GM21825 (cell line): Measurements from ENCODE around the gene LCOR.

Experiments
- ATAC-seq: cut with Tn5 transposase; IDR thresholded peaks from one replicate; pipeline ENCODE4 v1.9.1; 2021; ENCODE audit warnings: mild to moderate bottlenecking, moderate library complexity; ENCODE audit not compliant: unreplicated experiment

LCOR gene

DNA sequence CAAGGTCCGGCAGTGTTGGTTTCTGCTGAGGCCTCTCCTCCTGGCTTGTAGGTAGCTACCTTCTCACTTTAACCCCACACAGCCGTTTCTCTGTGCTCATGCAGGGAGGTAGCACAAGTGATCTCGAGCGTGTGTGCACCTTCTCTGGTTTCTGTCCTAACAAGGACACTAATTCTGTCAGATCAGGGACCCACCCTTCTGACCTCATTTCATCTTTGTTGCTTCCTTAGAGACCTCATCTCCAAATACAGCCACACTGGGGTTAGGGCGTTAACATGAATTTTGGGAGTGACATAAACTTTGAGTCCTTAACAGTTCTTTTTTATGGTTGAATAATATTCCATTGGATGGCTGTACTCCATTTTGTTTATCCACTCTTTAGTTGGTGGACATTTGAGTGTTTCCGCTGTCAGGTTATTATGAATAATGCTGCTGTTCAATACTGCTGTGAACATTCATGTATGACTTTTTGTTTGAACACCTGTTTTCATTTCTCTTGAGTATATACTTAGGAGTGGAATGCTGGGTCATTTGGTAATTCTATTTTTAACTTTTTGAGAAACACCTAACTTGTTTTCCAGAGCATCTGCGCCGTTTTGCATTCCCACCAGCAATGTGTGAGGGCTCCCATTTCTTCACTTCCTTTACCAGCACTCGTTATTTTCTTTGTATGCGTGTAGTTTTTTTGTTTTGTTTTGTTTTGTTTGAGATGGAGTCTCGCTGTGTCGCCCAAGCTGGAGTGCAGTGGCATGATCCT is 57.5 kb downstream of the LCOR start:
- no peak for ATAC-seq

DNA sequence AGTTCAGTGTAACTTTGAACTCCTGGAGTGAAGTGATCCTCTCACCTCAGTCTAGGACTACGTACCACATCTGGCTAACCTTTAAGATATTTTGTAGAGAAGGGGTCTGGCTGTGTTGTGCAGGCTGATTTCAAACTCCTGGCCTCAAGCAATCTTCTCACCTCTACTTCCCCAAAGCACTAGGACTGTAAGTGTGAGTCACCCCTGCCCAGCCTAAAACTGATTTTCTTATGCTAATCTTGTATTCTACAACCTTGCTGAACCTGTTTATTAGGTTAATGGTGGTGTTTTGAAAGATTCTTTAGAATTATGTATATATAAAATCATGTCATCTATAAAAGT is 58.0 kb downstream of the LCOR start:
- no peak for ATAC-seq

DNA sequence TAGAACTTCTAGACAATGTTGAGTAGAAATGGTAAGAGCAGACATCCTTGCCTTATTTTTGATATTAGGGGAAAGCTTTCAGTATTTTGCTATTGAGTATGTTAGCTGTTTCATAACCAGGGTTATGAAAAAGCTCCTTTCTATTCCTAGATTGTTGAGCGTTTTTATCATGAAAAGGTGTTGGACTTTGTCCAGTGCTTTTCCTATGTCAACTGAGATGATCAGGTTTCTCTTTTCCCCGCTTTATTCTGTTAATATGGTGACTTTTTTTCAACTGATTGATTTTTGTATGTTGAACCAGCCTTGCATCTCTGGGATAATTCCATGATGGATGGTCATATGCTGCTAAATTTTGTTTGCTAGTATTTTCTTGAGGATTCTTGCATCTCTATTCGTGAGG is 58.5 kb downstream of the LCOR start:
- no peak for ATAC-seq

DNA sequence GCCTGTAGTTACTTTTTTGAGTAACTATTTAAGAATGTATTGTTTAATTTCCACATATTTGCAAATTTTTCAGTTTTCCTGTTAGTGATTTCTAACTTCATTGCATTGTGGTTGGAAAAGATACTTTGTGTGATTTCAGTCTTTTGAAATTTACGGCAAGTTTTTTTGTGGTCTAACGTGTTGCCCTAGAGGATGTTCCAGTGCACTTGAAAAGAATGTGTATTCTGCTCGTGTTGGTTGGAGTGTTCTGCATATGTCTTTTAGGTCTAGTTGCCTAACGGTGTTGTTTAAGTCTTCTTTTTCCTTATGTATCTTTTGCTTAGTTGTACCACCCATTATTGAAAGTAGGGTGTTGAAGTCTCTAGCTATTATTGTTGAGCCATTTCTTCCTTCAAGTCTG is 59.7 kb downstream of the LCOR start:
- ATAC-seq, result no peak

DNA sequence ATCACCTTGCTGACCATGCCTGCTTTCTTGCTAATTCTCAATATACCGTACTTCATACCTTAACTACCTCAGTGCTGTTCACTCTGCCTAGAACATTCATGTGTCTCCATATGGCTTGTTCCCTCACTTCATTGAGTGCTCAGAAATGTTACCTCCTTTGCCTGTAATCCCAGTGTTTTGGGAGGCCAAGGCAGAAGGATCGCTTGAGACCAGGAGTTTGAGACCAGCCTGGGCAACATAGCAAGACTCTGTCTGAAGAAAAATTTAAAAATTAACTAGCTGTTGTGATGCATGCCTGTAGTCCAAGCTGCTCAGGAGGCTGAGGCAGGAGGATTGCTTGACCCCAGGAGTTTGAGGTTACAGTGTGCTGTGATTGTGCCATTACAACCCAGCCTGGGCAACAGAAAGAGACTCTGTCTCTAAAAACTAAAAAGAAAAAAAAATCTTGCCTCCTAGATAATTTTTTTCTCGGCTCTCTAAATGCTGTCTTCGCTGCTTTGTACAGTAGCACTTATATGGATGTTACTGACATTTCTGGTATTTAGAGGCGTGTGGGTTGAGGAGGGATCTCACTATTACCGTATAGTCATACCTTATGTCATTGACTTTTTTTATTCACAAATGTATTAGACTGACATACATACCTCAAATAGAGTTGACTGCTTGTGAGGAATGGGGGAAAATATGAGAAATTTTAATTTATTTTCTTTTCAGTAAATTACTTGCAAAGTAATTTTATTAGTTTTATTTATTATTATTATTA is 63.7 kb downstream of the LCOR start:
- ATAC-seq, result no peak

DNA sequence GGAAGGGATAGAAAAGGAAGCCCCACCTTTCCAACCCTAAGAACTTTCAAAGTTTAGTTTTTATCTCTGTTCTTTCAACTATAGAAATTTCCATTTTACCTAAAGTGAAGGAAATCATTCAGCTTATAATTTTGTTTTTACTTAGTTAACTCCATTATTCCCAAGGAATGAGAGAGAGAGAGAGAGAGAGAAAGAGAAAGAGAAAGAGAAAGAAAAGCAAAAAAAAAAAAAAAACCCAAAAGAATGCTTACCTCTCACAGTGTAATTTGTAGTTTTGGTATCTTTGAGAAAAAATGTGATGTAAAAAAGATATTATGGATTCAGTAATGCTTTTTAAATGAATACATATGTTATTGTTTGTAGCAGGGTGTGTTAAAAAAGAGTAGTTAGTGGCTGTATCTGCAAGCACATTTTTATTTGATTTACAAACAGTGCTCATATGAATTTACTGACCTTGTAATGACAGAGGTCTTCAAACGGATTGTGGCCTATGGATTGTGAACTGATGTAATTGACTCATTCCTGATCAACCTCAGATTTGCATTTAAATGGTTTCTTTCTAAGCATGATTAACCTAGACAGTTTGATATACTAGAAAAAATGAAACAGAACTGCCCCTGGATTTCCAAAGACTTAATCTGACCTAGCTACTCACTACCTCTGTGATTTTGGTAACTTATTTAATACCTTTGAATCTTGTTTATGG is 64.9 kb downstream of the LCOR start:
- ATAC-seq, result no peak

DNA sequence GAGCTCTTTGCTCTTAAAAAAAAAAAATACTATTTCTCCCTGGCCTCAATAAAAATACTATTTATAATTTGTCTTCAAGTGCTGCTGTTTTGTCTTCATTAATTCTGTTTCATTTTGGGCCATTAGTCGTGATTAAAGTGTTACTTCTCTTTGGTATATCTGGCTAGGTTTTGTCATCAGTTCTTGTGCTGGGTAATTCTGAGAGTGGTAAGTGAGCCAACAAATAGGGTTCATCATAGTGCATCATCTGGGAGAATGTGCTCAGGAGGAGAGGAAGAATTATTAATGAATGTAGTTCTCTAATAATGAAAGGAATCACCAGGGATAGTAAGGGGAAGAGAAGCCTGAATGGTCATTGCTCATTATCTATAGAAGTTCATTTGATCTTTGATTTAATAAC is 70.0 kb downstream of the LCOR start:
- no peak for ATAC-seq

DNA sequence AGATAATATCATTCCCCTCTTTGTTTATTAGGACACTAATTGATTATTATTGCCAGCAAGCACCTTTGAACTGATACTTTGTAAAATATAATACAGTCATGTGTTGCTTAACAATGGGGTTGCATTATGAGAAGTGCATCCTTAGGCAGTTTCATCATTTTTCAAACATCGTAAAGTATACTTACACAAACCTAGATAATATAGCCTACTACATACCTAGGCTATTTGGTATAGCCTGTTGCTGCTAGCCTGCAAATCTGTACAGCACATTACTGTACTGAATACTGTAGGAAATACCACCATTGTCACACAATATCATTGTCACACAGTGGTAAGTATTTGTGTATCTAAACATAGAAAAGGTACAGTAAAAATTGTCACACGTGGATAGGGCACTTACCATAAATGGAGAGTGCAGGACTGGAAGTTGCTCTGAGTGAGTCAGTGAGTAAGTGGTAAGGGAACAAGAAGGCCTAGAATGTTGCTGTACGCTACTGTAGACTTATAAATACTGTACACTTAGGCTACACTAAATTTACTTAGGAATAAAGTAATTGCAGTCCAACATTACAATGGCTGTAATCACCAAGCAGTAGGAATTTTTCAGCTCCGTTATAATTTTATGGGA is 70.7 kb downstream of the LCOR start:
- no peak for ATAC-seq

DNA sequence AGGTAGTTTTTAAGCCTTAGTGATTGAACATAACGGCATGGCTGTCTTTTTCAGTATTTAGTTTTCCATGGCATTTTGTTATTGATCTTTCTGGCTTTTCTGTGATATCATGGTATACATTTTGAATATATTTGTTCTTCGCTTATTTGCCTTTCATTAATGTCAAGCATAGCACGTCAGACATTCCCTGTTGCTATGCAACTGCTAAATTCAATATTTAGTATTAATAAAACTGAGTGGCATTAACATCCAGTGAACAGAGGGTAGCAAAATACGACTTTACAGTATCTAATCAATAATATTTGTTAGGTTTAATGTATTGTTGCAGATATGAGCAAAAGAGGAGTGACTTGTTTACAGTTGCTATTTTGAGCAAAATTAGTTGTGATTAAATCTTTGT is 72.5 kb downstream of the LCOR start:
- ATAC-seq, result no peak

DNA sequence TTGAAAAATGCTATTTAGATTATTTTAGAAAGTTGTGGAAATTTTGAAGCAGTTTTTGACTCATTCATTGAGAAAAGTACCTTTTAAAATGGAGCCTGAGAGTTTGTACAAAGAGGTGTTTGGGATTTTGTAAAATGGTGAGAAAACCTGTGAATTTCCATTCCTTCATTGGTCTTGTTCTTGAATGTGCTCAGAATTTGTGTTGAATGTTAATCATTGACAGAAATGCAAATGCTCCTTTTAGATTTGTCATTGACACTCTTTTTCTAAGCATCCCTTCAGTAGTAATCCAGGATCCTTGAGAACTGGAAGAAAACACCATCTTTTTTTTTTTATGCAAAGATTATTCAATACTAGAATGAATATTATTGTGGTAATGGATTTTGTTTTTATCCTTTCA is 74.8 kb downstream of the LCOR start:
- no peak for ATAC-seq

DNA sequence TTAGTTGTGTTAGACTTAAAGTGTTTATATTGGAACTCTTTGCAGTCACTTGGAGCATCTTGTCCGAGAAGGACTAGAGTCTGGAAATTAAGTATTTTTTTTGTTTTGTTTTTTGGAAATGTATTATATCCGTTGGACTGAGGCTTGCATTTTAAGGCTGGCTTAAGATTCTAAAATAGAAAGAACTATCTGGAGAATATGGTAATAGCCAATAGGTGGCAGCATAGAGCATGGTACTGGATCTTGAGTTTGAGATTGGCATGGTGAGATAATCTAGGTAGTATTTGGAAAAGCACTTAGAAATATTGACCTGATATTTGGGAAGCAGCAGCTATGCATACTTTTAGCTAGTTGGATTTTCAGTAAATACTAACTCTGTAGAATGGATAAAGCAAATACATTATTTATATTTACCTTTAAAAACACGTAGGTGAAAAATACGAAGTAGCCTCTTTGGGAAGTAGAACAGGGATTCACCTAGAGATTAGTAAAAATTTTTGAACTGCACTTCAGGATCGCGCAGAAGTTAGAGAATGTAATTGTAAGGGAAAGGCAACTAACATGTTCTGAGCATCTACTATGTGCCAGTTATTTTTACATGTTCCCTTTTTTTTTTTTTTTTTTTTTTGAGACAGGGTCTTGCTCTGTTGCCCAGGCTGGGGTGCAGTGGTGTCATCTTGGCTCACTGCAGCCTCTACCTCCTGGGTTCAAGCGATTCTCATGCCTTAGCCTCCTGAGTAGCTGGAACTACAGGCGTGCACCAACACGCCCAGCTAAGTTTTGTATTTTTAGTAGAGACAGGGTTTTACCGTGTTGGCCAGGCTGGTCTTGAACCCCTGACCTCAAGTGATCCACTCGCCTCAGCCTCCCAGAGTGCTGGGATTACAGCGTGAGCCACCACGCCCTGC is 78.6 kb downstream of the LCOR start:
- ATAC-seq, result no peak

DNA sequence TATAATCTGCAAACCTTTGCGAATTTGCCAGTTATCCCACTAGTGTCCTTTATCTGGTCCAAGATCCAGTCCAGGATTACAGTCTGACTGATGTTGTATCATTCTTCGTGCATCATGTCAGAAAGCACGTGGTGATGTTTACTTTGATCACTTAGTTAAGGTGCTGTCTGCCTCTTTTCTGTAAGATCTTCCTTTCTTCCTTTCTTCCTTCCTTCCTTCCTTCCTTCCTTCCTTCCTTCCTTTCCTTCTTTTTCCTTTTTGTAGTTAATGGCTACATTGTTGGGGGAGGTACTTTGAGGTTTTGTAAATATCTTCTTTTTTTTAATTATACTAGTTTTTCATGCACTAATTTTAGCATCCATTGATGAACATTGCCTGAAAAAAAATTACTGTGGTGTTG is 80.3 kb downstream of the LCOR start:
- no peak for ATAC-seq

DNA sequence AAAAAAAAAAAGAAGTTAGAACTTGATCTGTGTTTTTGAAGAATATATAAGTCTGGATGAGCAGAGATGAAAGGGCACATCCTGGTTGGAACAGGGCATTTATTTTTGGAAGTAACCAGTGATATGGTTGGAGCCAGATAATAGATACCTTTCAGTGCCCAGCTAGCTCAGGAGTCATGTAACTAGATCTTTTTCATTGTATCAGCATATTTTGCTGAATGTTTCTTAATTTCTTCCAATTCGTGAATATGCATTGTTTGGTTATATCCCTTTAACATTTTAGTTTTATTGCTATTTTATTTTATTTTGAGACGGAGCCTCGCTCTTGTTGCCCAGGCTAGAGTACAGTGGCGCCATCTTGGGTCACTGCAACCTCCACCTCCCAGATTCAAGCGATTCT is 81.8 kb downstream of the LCOR start:
- ATAC-seq, result no peak

DNA sequence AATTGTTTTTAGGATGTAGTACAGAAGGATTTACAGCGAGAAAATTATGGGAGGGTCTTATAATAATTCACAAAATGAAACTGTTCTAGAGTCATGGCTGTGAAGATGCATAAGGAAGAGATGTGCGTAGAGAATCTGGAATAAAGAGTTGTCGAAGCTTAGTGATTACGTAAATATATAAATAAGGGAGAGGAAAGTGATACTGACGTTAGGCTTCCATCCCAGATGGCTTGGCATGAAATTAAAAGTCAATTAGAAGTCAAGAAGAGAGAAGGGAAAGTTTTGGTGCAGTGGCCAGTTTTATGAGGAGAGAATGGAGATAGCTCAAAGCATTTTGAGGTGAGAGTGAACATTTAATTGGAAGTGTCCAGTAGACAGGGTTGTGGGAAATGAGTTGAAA is 85.5 kb downstream of the LCOR start:
- no peak for ATAC-seq

DNA sequence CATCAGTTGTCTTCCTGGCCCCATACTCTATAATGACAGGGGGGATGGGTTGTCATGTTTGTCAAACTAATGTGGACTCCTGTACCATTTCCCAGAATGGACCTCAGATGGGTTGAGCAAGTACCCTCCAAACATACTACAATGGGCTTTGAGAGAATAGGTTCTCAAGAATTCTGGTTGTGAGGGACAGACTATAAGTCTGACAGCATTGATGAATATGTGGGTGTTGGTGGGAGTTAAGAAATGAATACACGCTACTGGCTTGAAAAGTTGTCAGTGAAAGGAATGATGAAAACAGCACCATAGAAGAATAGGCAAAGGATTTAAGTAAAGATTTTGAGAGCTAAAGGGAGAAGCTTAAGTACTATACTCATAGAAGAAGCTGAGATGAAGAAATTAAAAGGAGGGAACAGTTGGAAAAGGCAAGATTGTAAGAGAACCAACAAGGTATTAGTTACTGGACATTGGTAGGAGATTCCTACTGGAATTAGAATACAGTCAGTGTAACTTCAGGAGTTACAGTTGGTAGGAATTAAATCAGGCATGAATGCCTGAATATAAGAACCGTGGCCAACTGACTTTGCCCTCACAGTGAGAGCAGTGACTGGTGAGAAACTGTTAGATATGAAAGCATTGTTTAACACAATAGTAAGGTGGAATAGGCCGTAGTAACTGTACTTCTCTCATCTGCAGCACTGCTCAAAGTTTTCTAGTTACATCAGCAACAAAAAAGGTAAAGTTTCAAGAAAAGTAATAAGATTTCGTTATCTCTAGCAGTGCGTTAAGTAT is 86.3 kb downstream of the LCOR start:
- ATAC-seq, result no peak

DNA sequence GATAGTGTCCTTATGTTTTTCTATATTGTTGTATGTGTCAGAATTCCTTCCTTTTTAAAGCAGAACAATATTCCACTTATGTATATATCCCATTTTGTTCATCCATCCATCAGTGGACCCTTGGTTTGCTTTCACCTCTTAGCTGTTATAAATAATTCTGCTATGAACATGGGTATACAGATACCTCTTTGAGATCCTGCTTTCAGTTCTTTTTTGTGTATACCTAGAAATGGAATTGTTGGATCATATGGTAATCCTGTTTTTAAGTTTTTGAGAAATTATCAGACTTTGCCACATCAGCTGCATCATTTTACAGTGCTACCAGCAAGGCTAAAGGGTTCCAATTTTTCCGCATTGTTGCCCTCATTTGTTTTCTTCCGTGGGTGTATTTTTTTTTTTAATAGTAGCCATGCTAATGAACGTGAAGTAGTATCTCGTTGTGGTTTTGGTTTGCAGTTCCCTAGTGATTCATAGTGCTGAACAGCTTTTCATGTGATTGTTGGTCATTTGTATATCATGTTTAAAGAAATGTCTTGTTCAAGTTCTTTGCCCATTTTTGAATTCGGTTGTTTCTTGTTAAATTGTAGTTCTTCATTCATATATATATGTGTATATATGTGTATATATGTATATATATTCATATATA is 87.8 kb downstream of the LCOR start:
- ATAC-seq, result no peak

DNA sequence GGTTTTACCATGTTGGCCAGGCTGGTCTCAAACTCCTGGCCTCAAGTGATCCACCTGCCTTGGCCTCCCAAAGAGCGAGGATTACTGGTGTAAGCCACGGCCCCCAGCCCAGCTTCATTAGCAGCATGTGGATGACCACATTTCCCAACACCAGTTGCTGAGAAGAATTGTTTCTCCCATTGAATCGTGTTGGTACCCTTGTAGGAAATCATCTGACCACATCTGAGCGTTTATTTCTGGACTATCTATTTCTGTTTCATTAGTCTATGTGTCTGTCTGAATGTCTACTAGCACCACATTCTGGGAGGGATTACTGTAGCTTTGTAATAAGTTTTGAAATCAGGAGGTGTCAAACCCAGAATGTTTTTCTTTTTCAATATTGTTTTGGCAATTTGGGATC is 89.6 kb downstream of the LCOR start:
- no peak for ATAC-seq

DNA sequence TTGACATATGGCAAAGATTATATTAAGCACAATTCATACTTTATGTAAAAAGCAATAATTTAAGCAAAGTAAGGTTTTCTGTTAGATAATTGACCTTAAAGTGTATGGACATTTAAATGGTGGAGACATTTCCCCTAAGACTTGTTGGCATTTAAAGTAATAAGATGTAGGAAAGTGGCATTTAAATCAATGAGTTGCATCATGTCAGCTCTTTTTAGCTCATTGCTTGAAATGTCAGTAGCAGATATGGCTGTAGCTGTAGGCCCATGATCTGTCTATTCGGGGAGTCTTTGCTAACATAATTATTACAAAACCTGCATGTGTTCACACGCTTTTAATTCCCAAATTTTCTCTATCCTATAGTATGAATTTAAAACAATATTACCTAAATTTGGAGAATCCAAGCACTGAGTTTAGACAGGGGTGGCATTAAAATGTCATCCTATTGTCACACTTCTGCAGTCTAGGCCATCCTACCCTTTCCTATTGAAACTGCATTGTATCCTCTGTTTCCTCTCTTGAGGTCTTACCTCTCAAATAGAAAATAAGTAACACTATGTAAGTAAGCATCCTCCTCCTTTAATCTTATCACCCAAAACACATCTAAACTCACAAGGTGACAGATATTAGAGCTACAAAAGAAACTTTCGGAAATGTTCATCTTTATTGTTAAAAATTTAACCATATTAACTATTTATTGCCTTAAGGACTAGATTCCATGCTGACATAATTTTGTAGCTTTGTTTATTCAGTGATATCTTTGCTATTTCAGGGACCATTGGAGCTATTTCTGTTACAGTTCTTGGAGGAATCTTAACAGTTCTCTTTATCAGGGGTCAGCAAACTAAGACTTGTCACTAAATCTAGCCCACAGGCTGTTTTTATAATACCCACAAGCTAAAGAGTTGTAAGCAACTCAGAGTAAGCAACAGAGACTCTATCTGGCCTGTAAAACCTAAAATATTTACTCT is 91.2 kb downstream of the LCOR start:
- no peak for ATAC-seq
